ENCODE measurements around the gene GPA33. TPM values are rescaled to one million over a fixed set of nuclear protein-coding genes. Genes with fewer than 3 reads are reported as not detected.
"Not testable (repeated sequence)": the region's sequence is repeated elsewhere in the genome, so short reads cannot be mapped to it uniquely, and the experiment has no call there.

Gene GPA33
- total RNA-seq, 4 donors from 2014 or later: 1.7 TPM; not detected in 3

DNA sequence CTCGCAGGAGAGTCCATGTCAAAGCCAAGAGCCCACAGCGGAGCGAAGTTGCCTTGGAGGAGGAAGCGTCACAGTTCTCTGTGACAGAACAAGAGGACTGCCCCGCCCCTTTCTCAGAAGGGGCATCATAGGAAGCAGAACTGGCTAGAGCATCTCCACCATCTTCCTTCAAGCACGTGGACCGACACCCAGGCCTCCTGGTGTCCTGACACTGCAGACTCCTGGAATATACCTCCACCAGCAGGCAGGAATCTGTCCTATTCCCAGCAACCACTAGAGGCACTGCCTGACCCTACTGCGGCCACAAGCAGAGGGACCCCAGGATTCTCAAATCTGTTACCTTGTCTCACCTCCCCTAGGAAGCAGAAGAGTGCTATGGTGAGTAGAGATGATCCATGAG lies 37.8 kb downstream of the GPA33 start:
- Histone ChIP-seq H3K4me3 (no peak overlapping the region), H3K27me3 (peaks cover 5% of the 10 kb centered on the region), H3K27ac (no peak overlapping the region), H3K4me1 (no peaks in the 10 kb centered on the region), H3K36me3 (no peaks in the 10 kb centered on the region), H3K9me3 (no peaks in the 10 kb centered on the region)
- ATAC-seq: no peak
- WGBS, 2 donors (ENCODE audit: low coverage in 1 of 2): 84 to 100% methylated on average over 4 of the region's 8 CpGs
- TF ChIP-seq POLR2A (IDR thresholded peaks at IDR 0.05): no peak
- TF ChIP-seq, protein P1, sequence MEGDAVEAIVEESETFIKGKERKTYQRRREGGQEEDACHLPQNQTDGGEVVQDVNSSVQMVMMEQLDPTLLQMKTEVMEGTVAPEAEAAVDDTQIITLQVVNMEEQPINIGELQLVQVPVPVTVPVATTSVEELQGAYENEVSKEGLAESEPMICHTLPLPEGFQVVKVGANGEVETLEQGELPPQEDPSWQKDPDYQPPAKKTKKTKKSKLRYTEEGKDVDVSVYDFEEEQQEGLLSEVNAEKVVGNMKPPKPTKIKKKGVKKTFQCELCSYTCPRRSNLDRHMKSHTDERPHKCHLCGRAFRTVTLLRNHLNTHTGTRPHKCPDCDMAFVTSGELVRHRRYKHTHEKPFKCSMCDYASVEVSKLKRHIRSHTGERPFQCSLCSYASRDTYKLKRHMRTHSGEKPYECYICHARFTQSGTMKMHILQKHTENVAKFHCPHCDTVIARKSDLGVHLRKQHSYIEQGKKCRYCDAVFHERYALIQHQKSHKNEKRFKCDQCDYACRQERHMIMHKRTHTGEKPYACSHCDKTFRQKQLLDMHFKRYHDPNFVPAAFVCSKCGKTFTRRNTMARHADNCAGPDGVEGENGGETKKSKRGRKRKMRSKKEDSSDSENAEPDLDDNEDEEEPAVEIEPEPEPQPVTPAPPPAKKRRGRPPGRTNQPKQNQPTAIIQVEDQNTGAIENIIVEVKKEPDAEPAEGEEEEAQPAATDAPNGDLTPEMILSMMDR (IDR thresholded peaks at IDR 0.05): peak in 1 of 4 experiments; percentile 27

DNA sequence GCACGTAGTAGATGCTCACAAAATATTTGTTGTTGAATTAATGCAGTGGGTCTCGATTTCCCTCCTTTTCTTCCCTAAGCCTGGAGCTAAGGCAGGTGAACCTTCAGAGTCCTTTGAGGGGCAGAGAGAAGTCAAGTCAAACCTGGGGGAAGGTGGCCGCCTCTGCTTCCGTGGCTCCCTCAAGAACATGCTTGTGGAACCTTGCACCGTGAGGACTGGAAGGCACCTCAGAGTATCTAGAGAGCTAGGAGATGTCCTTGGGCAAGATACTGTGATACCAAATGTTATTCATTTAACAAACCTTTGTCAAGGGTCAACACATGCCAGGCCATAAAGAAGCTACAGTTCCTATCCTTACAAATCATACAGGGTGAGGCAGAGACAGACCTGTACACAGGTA lies 38.3 kb downstream of the GPA33 start:
- no peak for TF ChIP-seq EP300 (IDR thresholded peaks at IDR 0.05)
- 100% methylated on average over 3 of the region's 5 CpGs; no CpG with 5 or more reads in 1 of the 2 donors for WGBS, 2 donors (ENCODE audit: low coverage in 1 of 2)
- no peak for ATAC-seq

GRCh38 chr1:167043752-167044488 lies 46.3 kb downstream of the GPA33 start:
- no peaks in the 10 kb centered on the region for H3K9me3 ChIP-seq
- peak; percentile 83 for ATAC-seq
- no peaks in the 10 kb centered on the region for H3K36me3 ChIP-seq
- H3K4me1 ChIP-seq: peaks cover 0 to 11% (median 0%) of the 10 kb centered on the region in 3 donors
- peak overlapping the region; percentile 37 to 45 for H3K4me3 ChIP-seq
- TF ChIP-seq EP300 (IDR thresholded peaks at IDR 0.05): no peak
- TF ChIP-seq, protein P1 (IDR thresholded peaks at IDR 0.05): peak in 1 of 4 experiments; percentile 13
- no peaks in the 10 kb centered on the region for H3K27me3 ChIP-seq
- H3K27ac ChIP-seq: no peak overlapping the region
- WGBS, 2 donors (ENCODE audit: low coverage in 1 of 2): 23 to 31% methylated on average over 3 to 8 of the region's 21 CpGs

More for the DNA sequence above, 38.3 kb downstream of the GPA33 start:
- no peaks in the 10 kb centered on the region for H3K36me3 ChIP-seq
- no peak overlapping the region for H3K4me3 ChIP-seq
- no peaks in the 10 kb centered on the region for H3K4me1 ChIP-seq
- H3K27ac ChIP-seq: no peak overlapping the region
- H3K27me3 ChIP-seq: peaks cover 5% of the 10 kb centered on the region
- H3K9me3 ChIP-seq: no peaks in the 10 kb centered on the region

DNA sequence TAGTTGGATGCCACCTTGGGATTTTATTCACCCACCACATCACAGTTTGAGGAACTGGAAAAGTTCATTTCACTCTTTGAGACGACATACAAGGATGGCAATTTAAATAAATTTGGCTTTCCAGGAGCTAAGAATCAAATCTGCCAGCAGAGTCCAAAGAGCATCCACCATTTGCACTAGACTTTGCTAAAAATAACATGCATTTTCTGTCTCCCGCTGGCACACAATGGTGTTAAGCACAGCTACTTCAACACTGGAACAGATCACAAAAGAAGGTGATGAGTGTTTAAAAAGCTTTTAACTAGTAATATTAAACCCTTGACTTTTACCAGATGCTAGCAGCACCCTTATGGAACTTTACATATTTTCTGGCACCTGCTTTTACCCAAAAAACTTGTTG lies 56.5 kb downstream of the GPA33 start:
- no peaks in the 10 kb centered on the region for H3K36me3 ChIP-seq
- H3K27ac ChIP-seq: no peak overlapping the region
- 26 to 40% methylated on average over 2 of the region's 2 CpGs for WGBS, 2 donors (ENCODE audit: low coverage in 1 of 2)
- TF ChIP-seq POLR2AphosphoS5 (IDR thresholded peaks at IDR 0.05): no peak
- TF ChIP-seq POLR2A (IDR thresholded peaks at IDR 0.05): no peak
- TF ChIP-seq, protein P1 (IDR thresholded peaks at IDR 0.05): no peak
- no peak for TF ChIP-seq EP300 (IDR thresholded peaks at IDR 0.05)
- H3K27me3 ChIP-seq: peaks cover 8% of the 10 kb centered on the region
- no peaks in the 10 kb centered on the region for H3K9me3 ChIP-seq
- no peak overlapping the region for H3K4me3 ChIP-seq
- no peak for ATAC-seq
- no peaks in the 10 kb centered on the region for H3K4me1 ChIP-seq

- peaks cover 24% of the 10 kb centered on the region for H3K27me3 ChIP-seq
- not testable (repeated sequence) for ATAC-seq, H3K4me3 ChIP-seq, H3K27ac ChIP-seq, H3K36me3 ChIP-seq, H3K9me3 ChIP-seq, H3K4me1 ChIP-seq
- 100% methylated on average over 1 of the region's 27 CpGs; no CpG with 5 or more reads in 1 of the 2 donors for WGBS, 2 donors (ENCODE audit: low coverage in 1 of 2)
These were observed 60.6 kb downstream of the GPA33 start for GRCh38 chr1:167029553-167029952.

DNA sequence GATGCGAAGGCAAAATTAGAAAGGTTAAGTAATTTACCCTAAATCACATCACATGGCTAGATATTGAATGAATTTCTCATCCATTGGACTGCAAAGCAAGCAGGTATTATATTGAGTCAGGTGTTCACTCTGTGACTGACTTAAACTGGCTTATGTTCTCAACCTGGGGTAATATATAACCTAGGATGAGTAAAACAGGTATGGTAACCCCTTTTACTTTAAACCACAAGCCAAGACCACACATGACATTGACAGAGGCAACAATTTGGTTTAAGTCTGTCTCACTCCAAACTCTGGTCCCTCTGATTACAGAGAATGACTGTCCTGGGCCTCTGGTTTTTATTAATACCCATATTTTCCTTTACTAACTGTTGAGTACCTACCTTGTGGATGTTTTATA lies 67.8 kb downstream of the GPA33 start:
- Histone ChIP-seq H3K27me3 (peaks cover 6% of the 10 kb centered on the region), H3K9me3 (no peaks in the 10 kb centered on the region), H3K4me1 (no peaks in the 10 kb centered on the region), H3K27ac (no peak overlapping the region), H3K36me3 (no peaks in the 10 kb centered on the region), H3K4me3 (no peak overlapping the region)
- no peak for ATAC-seq
- TF ChIP-seq, protein P1 (IDR thresholded peaks at IDR 0.05): no peak
- TF ChIP-seq POLR2AphosphoS5 (IDR thresholded peaks at IDR 0.05) (no peak), EP300 (IDR thresholded peaks at IDR 0.05) (no peak), POLR2A (IDR thresholded peaks at IDR 0.05) (no peak)
- 86 to 92% methylated on average over 1 of the region's 1 CpG for WGBS, 2 donors (ENCODE audit: low coverage in 1 of 2)
